ENCODE measurements around the gene CYP2C9.

The CYP2C9 gene

GRCh38 chr10:95039281-95039680 is 100.8 kb downstream of the CYP2C9 start:
- no peak for DNase-seq (ENCODE audit: low spot score)

All from Ammon's horn (tissue), 1 donor.